ENCODE results near the gene TRIP11. TPM values are rescaled to one million over a fixed set of nuclear protein-coding genes. Genes with fewer than 3 reads are reported as not detected.

Gene TRIP11
- total RNA-seq, 1 experiment from 2014 or later = 7.9 TPM

DNA sequence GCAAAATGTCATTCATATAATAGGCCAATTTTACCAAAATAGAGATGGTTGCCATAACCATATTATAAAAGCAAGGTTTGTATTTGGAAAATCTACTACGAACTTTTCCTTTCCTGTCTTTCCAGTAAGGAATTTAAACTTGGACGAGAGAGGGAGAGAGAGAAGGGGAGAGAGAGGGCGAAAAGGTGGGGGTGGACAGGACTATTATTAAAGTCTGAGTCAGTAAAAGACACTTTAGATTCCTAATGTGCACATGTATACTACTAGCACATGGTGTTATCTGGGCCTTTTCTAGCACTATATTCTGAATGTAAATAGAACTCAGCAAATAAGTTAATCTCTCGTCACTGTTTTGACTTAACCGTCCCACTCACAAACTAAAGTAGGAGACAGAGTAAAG is 62.0 kb downstream of the TRIP11 start:
- Histone ChIP-seq H3K36me3 (no peaks in the 10 kb centered on the region; the same call in 1 of the 2 replicates), H3K9me3 (no peaks in the 10 kb centered on the region), H3K4me3 (no peak overlapping the region), H3K27me3 (no peaks in the 10 kb centered on the region)
- no peak for DNase-seq

DNA sequence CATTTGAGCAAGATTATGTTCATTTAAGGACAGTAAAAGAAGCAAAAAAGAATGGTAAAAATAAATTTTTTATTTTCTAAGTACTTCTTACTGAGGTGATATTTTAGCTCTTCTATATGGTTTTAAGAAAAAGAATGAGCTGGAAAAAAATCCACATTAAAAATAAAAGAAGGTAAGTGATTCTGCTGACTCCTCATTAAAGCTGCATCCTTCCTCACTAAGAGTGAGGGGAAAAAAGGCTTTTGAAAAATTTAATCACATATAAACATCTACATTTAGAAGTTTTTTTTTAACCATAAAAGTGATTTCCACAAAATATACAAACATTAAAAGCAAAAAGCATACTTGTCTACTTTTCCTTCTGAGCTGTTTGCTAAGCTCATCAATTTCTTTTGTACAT is 64.1 kb downstream of the TRIP11 start:
- DNase-seq = no peak

GRCh38 chr14:91971188-91971778 is 68.6 kb downstream of the TRIP11 start:
- no peak for DNase-seq
- Histone ChIP-seq H3K36me3 (peaks cover 10% of the 10 kb centered on the region), H3K9me3 (no peaks in the 10 kb centered on the region), H3K27me3 (no peaks in the 10 kb centered on the region), H3K4me3 (no peak overlapping the region)

More for the DNA sequence above, 64.1 kb downstream of the TRIP11 start:
- Histone ChIP-seq H3K4me3 (no peak overlapping the region), H3K27me3 (no peaks in the 10 kb centered on the region), H3K9me3 (no peaks in the 10 kb centered on the region), H3K36me3 (peaks cover 6% of the 10 kb centered on the region)

DNA sequence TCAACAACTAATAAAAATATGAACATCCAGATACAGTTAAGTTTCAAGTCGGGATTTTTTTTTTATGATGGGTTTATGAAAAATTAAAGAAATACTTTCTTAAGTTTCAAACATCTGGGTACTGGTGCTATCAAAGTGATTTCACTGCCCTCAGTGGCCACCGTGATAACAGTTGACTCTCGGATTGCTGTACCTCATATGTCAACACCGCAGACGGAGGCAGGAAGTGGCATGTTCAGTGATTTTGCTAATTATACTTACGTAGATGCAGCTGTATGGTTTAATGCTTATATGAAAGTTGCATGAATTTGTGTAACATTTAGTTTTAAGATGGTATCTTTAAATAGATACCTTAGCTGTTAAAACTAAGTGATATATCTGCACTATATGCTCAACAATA is 71.6 kb downstream of the TRIP11 start:
- Histone ChIP-seq H3K36me3 (peaks cover 10% of the 10 kb centered on the region; the same call in 1 of the 2 replicates), H3K4me3 (no peak overlapping the region), H3K27me3 (no peaks in the 10 kb centered on the region), H3K9me3 (no peaks in the 10 kb centered on the region)
- no peak for DNase-seq

DNA sequence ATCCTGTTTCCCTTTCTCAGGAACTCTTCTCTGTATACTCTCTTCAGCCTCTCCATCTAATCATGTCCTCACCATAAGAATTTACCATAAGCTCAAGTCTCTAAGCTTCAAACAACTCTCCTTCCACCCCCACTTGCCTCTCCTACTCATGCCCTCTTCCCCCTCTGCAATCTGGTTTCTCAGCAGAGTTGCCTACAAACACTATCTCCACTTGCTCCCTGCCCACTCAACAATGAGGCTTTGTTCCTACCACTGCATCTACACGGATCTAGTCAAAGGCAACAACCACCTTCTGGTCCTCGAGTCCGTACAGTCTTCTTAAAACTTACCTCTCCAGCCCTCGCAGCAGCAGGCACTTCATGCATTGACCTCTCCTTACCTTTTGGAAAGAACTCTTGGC is 75.1 kb downstream of the TRIP11 start:
- Histone ChIP-seq H3K36me3 (no peaks in the 10 kb centered on the region), H3K27me3 (no peaks in the 10 kb centered on the region), H3K4me3 (no peak overlapping the region), H3K9me3 (no peaks in the 10 kb centered on the region)
- no peak for DNase-seq

DNA sequence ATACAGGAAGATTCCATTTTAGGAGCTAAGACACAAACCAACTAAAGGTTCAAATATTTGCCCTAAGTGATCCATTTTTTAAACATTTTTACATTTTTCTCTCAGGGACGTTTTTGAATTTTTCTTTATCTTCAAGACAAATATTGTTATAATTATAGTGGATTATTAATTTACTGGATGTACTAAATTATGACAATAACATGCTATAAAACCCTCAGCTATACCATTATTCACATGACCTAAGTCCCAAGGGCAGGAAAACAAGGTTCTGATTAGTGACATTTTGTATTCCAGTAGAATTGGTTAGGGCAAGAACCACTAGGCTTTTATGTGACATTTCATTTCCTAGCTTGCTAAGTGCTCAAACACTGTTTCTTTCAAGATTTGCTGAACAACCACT is 75.8 kb downstream of the TRIP11 start:
- no peak for DNase-seq
- Histone ChIP-seq H3K36me3 (no peaks in the 10 kb centered on the region), H3K9me3 (no peaks in the 10 kb centered on the region), H3K27me3 (no peaks in the 10 kb centered on the region), H3K4me3 (no peak overlapping the region)

GRCh38 chr14:91963465-91963864 is 76.4 kb downstream of the TRIP11 start:
- no peak overlapping the region for H3K4me3 ChIP-seq
- no peak for DNase-seq
- no peaks in the 10 kb centered on the region for H3K36me3 ChIP-seq
- H3K27me3 ChIP-seq = no peaks in the 10 kb centered on the region
- H3K9me3 ChIP-seq = no peaks in the 10 kb centered on the region

- Histone ChIP-seq H3K36me3 (no peaks in the 10 kb centered on the region), H3K27me3 (no peaks in the 10 kb centered on the region), H3K9me3 (no peaks in the 10 kb centered on the region), H3K4me3 (no peak overlapping the region)
- DNase-seq = no peak
Measured at GRCh38 chr14:91961297-91962220, 78.3 kb downstream of the TRIP11 start.

- Histone ChIP-seq H3K36me3 (no peaks in the 10 kb centered on the region), H3K27me3 (no peaks in the 10 kb centered on the region), H3K4me3 (no peak overlapping the region), H3K9me3 (no peaks in the 10 kb centered on the region)
- no peak for DNase-seq
Measured at GRCh38 chr14:91957876-91958313, 82.0 kb downstream of the TRIP11 start.

DNA sequence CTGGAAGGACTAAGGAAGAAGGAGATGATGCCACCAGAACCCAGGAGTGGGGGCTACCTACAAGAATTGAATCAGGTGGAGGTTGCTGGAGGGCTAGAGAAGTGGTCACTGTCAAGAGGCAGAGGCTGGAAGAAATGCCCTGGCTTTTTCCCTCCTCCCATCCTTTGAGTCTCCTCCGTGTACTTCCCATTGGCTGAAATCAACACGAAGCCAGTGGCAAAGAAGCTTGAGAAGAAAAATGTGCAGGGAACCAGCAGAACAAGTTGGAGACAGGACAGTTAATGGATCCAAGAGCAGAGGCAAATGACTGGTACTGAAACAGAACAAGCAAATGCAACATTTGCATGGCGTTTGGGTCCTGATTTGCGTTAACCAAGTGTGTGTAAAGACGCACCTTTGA is 83.2 kb downstream of the TRIP11 start:
- Histone ChIP-seq H3K36me3 (no peaks in the 10 kb centered on the region), H3K9me3 (no peaks in the 10 kb centered on the region), H3K4me3 (no peak overlapping the region), H3K27me3 (no peaks in the 10 kb centered on the region)
- DNase-seq = no peak

DNA sequence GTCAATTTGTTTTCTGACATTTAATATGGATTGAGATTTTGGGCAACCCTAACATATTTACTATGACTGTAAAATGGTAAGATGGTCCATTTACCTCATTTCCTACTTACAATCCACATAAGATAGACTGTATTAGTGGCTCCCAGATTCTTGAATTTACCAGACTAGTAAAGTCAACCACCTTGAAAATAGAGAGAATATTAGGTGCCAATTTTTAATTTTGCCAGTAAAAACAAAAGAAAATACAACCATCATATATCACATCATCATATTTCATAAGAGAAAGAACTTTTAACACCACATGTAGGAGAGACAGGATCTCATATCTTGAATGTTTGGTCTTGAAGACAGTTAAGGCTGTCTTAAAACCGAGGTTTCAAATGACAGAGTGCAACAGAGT is 84.7 kb downstream of the TRIP11 start:
- H3K9me3 ChIP-seq = no peaks in the 10 kb centered on the region
- DNase-seq = no peak
- no peaks in the 10 kb centered on the region for H3K27me3 ChIP-seq
- H3K36me3 ChIP-seq = no peaks in the 10 kb centered on the region
- no peak overlapping the region for H3K4me3 ChIP-seq

DNA sequence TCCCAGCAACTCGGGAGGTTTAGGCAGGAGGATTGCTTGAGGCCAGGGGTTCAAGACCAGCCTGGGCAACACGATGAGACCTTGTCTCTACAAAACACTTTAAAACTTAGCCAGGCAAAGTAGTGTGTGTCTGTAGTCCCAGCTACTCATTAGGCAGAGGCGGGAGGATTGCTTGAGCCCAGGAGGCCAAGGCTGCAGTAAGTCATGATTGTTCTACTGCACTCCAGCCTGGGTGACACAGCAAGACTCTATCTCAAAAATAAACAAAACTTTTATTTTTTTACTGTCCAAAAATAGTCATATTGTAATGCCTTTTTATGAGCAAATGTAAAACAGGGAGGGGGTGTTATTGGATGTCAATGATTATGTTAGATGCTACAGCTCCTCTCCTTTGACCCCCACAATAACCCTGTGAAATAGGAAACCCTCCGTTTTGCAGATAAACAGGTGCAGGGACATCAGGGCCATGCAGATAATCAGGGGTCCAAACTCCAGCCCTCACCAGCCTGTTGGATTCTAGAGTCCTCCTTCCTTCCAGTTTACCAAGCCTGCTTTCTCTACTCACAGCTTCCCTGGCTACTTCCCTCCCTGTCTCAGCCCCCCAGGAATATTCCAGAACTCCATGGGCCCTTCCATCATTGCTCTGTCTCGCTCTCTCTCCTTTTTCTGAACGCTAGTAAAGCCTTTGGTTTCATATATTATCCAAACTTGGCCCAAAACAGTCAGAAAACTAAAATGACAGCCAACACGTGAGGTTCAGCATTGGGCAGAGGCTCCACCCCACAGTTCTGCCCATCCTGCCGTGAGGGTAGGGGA is 86.5 kb downstream of the TRIP11 start:
- peak; percentile 9 for DNase-seq
- H3K4me3 ChIP-seq = no peak overlapping the region
- no peaks in the 10 kb centered on the region for H3K9me3 ChIP-seq
- no peaks in the 10 kb centered on the region for H3K27me3 ChIP-seq
- no peaks in the 10 kb centered on the region for H3K36me3 ChIP-seq

DNA sequence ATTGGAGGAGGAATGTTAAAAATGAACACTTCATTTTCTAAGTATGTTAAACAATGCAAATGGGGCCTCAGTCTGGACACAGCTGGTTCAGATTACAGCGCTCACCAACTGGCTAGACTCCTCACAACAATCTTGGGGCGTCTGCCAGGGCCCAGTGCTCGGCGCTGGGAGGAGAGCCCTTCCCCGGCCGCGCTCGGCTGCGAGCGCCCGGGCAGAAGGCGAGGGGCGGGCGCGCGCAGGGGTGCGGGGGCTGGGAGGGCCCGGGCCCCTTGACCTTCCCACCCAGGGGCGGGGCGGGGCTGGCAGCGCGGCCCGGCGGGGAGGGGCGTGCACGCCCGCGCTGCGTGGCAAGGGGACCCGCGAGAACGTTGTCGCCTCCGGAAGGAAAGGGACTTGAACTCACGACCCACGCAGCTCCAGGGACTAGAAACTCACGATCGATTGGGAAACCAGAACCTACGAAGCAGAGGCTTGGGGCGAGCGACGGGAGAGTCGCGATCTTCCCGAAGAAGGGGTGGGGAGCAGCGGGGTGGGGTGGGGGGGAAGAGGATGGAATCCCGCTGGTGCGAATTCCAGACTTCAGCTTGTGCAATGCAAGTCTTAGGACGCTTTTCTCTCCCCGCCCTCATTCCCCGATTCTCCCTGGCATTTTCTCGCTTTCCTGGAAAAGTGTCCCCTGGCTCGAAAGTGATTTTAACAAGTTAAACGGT is 92.2 kb downstream of the TRIP11 start, which contains the start of gene FBLN5:
FBLN5 (minus strand) TSS at position 220 of the 710 bp plus-strand sequence. CDS start 465 bp downstream, outside the sequence.
- Histone ChIP-seq H3K36me3 (no peaks in the 10 kb centered on the region), H3K27me3 (peaks cover 3% of the 10 kb centered on the region; the same call in 1 of the 2 replicates)

DNA sequence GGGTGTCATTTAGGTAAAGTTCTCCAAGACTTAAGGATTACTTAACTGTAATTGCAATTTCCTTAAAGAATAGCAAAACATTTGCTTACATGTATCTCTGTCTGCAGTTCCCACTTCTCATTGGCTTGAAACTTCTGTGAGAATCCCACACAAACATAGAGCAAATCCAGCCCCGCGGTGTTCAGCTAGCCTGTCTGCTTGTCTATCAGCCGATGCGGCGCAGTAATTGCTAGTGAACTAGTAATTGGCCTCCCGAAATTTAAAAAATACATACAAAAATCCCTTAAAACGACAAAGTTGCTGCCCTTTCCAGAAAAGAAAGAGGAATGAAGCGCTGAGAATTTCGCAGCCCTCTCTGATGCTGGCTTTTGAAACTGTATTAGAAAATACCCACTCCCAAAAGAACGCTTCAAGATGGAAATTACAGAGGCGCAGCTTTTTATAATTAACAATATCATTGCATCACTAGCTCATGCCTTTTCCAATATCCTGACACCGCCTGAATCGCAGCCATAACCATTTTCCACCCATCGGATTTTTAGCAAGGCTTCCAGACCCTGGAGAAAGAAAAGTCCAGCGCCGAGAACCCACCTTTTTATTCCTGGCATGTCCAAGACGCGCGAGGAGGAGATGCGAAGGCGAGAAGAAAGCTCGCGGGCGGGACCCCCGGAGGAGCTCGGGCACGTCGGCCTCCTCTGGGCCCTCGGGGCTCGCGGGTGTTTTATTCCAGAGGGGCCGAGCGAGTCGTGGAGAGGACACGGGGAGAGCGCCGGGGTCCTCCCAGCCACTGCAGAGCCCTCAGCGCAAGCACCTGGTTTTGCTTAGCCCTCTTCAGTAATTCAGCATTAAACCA is 93.0 kb downstream of the TRIP11 start:
- H3K9me3 ChIP-seq = no peaks in the 10 kb centered on the region
- H3K4me3 ChIP-seq = peak overlapping the region; percentile 44
- H3K36me3 ChIP-seq = no peaks in the 10 kb centered on the region
- DNase-seq = no peak
- peaks cover 3% of the 10 kb centered on the region; the same call in 1 of the 2 replicates for H3K27me3 ChIP-seq

More for the DNA sequence above, 92.2 kb downstream of the TRIP11 start, which contains the start of gene FBLN5:
- H3K9me3 ChIP-seq = no peaks in the 10 kb centered on the region
- DNase-seq = peak; percentile 62
- peak within 1 kb of the TSS; percentile 44 for H3K4me3 ChIP-seq

Data from MG63 (cell line).